ENCODE results near the gene ZNF304. TPM values are rescaled to one million over a fixed set of nuclear protein-coding genes. Genes with fewer than 3 reads are reported as not detected.

ZNF304 gene
- polyA plus RNA-seq, 3 donors, result 0.96 to 2.9 (median 1.0) TPM

DNA sequence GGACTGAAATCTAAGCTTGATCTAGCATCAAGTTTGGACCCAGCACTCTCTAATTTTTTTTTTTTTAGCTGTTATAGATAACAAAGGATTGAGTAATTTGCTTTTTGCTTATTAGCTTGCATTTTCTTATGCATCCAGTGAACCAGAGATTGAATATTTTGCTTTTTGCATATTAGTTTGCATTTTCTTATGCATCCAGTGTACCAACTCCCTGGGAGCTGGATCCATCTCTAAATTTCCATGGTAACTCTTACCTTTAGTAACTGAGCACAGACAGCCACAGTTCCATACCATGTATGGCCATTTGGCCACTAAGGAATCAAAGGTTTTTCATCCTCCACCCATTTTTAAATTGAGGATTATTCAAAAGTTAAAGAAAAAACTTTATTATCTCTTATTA is 29.9 kb downstream of the ZNF304 start:
- H3K4me1 Mint-ChIP-seq, result no peaks in the 10 kb centered on the region
- Histone ChIP-seq H3K9me3 (replicated peaks in 1 of 2; ENCODE audit: control insufficient read depth in 1 of 2, insufficient read depth in 1 of 2, low read length in 2 of 2) (peaks cover 51 to 64% of the 10 kb centered on the region in 2 donors), H3K4me3 (replicated peaks in 1 of 3; ENCODE audit: low read depth in 2 of 3, low read length in 3 of 3) (no peak overlapping the region), H3K9ac (ENCODE audit: insufficient read depth, low read length, poor library complexity, severe bottlenecking) (no peak overlapping the region), H3K36me3 (replicated peaks in 1 of 2; ENCODE audit: control insufficient read depth in 1 of 2, insufficient read depth in 2 of 2, low read length in 2 of 2) (peaks cover 4 to 24% of the 10 kb centered on the region in 2 donors), H2AFZ (ENCODE audit: insufficient read depth, low read depth, low read length, poor library complexity, severe bottlenecking) (no peak overlapping the region), H3K27me3 (ENCODE audit: control insufficient read depth in 2 of 2, insufficient read depth in 2 of 2, low read length in 2 of 2) (no peaks in the 10 kb centered on the region), H4K20me1 (ENCODE audit: insufficient read depth, low read length) (no peaks in the 10 kb centered on the region), H3K27ac (ENCODE audit: low read depth in 1 of 2, low read length in 2 of 2) (no peak overlapping the region), H3K4me2 (replicated peaks; ENCODE audit: extremely low read depth, low read length, poor library complexity, severe bottlenecking) (no peak overlapping the region), H3K4me1 (ENCODE audit: control insufficient read depth in 1 of 2, insufficient read depth in 2 of 2, low read length in 2 of 2) (no peaks in the 10 kb centered on the region), H3K79me2 (ENCODE audit: insufficient read depth, low read length) (no peaks in the 10 kb centered on the region)
- no peak for DNase-seq
- peaks cover 34 to 93% (median 68%) of the 10 kb centered on the region in 7 donors for H3K9me3 Mint-ChIP-seq
- peaks cover 13 to 16% of the 10 kb centered on the region in 2 donors for H3K36me3 Mint-ChIP-seq
- H3K27me3 Mint-ChIP-seq (ENCODE audit: low read depth in 3 of 3), result peaks cover 0 to 2% (median 0%) of the 10 kb centered on the region in 3 donors
- TF ChIP-seq, protein P1, sequence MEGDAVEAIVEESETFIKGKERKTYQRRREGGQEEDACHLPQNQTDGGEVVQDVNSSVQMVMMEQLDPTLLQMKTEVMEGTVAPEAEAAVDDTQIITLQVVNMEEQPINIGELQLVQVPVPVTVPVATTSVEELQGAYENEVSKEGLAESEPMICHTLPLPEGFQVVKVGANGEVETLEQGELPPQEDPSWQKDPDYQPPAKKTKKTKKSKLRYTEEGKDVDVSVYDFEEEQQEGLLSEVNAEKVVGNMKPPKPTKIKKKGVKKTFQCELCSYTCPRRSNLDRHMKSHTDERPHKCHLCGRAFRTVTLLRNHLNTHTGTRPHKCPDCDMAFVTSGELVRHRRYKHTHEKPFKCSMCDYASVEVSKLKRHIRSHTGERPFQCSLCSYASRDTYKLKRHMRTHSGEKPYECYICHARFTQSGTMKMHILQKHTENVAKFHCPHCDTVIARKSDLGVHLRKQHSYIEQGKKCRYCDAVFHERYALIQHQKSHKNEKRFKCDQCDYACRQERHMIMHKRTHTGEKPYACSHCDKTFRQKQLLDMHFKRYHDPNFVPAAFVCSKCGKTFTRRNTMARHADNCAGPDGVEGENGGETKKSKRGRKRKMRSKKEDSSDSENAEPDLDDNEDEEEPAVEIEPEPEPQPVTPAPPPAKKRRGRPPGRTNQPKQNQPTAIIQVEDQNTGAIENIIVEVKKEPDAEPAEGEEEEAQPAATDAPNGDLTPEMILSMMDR (IDR thresholded peaks at IDR 0.05), result no peak
- no peak overlapping the region for H3K4me3 Mint-ChIP-seq
- no peak overlapping the region for H3K27ac Mint-ChIP-seq
- intact Hi-C loops (cut with micrococcal nuclease), result loop anchor here in 1 of 2 donors (10.0 kb wide), 1 partner anchor 254 kb away; the partner anchor contains the start of gene ZNF211

GRCh38 chr19:57382806-57383488 is 31.9 kb downstream of the ZNF304 start:
- peaks cover 0 to 3% (median 0%) of the 10 kb centered on the region in 3 donors for H3K27me3 Mint-ChIP-seq (ENCODE audit: low read depth in 3 of 3)
- no peak overlapping the region for H3K4me3 ChIP-seq (replicated peaks in 1 of 3; ENCODE audit: low read depth in 2 of 3, low read length in 3 of 3)
- H3K9me3 ChIP-seq (replicated peaks in 1 of 2; ENCODE audit: control insufficient read depth in 1 of 2, insufficient read depth in 1 of 2, low read length in 2 of 2), result peaks cover 41 to 48% of the 10 kb centered on the region in 2 donors
- no peak overlapping the region for H2AFZ ChIP-seq (ENCODE audit: insufficient read depth, low read depth, low read length, poor library complexity, severe bottlenecking)
- no peak overlapping the region for H3K4me2 ChIP-seq (replicated peaks; ENCODE audit: extremely low read depth, low read length, poor library complexity, severe bottlenecking)
- no peaks in the 10 kb centered on the region for H3K4me1 ChIP-seq (ENCODE audit: control insufficient read depth in 1 of 2, insufficient read depth in 2 of 2, low read length in 2 of 2)
- WGBS (ENCODE audit: insufficient coverage), result 70% methylated on average over 2 of the region's 7 CpGs
- H3K4me3 Mint-ChIP-seq, result no peak overlapping the region
- no peaks in the 10 kb centered on the region for H3K79me2 ChIP-seq (ENCODE audit: insufficient read depth, low read length)
- no peak overlapping the region for H3K9ac ChIP-seq (ENCODE audit: insufficient read depth, low read length, poor library complexity, severe bottlenecking)
- no peaks in the 10 kb centered on the region for H4K20me1 ChIP-seq (ENCODE audit: insufficient read depth, low read length)
- no peak overlapping the region for H3K27ac Mint-ChIP-seq
- peaks cover 23 to 84% (median 55%) of the 10 kb centered on the region in 7 donors for H3K9me3 Mint-ChIP-seq
- H3K36me3 Mint-ChIP-seq, result peaks cover 0 to 2% of the 10 kb centered on the region in 2 donors
- peaks cover 0 to 6% of the 10 kb centered on the region in 2 donors for H3K36me3 ChIP-seq (replicated peaks in 1 of 2; ENCODE audit: control insufficient read depth in 1 of 2, insufficient read depth in 2 of 2, low read length in 2 of 2)
- intact Hi-C loops (cut with micrococcal nuclease), result loop anchor here in 1 of 2 donors (10.0 kb wide), 1 partner anchor 252 kb away; the partner anchor contains the start of gene ZNF211
- H3K27ac ChIP-seq (ENCODE audit: low read depth in 1 of 2, low read length in 2 of 2), result no peak overlapping the region
- H3K27me3 ChIP-seq (ENCODE audit: control insufficient read depth in 2 of 2, insufficient read depth in 2 of 2, low read length in 2 of 2), result no peaks in the 10 kb centered on the region
- TF ChIP-seq, protein P1 (IDR thresholded peaks at IDR 0.05), result no peak
- DNase-seq, result no peak
- H3K4me1 Mint-ChIP-seq, result no peaks in the 10 kb centered on the region
